NT2/D1 (cell line): Measurements from ENCODE around the gene HS6ST2.

Experiments
- DNase-seq: peaks from one replicate; pipeline ENCODE4 v3.0.0-alpha.2; 2011; ENCODE audit warnings: low read depth, low spot score
- H3K27me3 ChIP-seq: 2 replicates; pipeline ENCODE4 v1.6.0; 2011; ENCODE audit warnings: mild to moderate bottlenecking; ENCODE audit not compliant: insufficient read length, insufficient read depth
- H3K36me3 ChIP-seq: 2 replicates; pipeline ENCODE4 v1.6.1; 2011; ENCODE audit warnings: mild to moderate bottlenecking, low read length, mixed read lengths; ENCODE audit not compliant: insufficient read depth, insufficient read length
- H3K4me1 ChIP-seq: 2 replicates; pipeline ENCODE4 v1.5.1; 2011; ENCODE audit not compliant: insufficient read depth, insufficient read length
- H3K4me3 ChIP-seq: 2 replicates; pipeline ENCODE4 v1.5.1; 2011; ENCODE audit warnings: low read depth; ENCODE audit not compliant: insufficient read length
- H3K9ac ChIP-seq: 2 replicates; pipeline ENCODE4 v1.6.0; 2011; ENCODE audit warnings: low read depth; ENCODE audit not compliant: insufficient read length
- H3K9me3 ChIP-seq: 2 replicates; pipeline ENCODE4 v1.5.1; 2011; ENCODE audit warnings: mild to moderate bottlenecking, low read length; ENCODE audit not compliant: insufficient read depth
- SUZ12 ChIP-seq: IDR thresholded peaks from 2 replicates; pipeline ENCODE4 v1.6.1; 2011; ENCODE audit not compliant: insufficient read length, insufficient read depth; ENCODE audit errors: extremely low read depth
- YY1 ChIP-seq: IDR thresholded peaks from 2 replicates; pipeline ENCODE4 v1.6.1; 2011; ENCODE audit not compliant: insufficient read length, insufficient read depth
- ZNF274 ChIP-seq: IDR thresholded peaks from 2 replicates; pipeline ENCODE4 v1.6.1; 2011; ENCODE audit warnings: mild to moderate bottlenecking, low read depth, low read length

The HS6ST2 gene

GRCh38 chrX:132833373-132833772, 125.1 kb downstream of the HS6ST2 start:
- H3K27me3 ChIP-seq, result no peaks in the 10 kb centered on the region
- no peaks in the 10 kb centered on the region for H3K4me1 ChIP-seq

GRCh38 chrX:132831336-132831973, 127.0 kb downstream of the HS6ST2 start:
- H3K9ac ChIP-seq, result no peak overlapping the region
- no peaks in the 10 kb centered on the region for H3K4me1 ChIP-seq
- no peak overlapping the region for H3K4me3 ChIP-seq
- no peaks in the 10 kb centered on the region for H3K36me3 ChIP-seq
- H3K9me3 ChIP-seq, result no peaks in the 10 kb centered on the region
- no peaks in the 10 kb centered on the region for H3K27me3 ChIP-seq
- TF ChIP-seq ZNF274, result no peak
- no peak for TF ChIP-seq YY1
- no peak for TF ChIP-seq SUZ12
- DNase-seq, result no peak

More at GRCh38 chrX:132833373-132833772, 125.1 kb downstream of the HS6ST2 start:
- no peak overlapping the region for H3K4me3 ChIP-seq
- DNase-seq, result no peak
- no peaks in the 10 kb centered on the region for H3K36me3 ChIP-seq
- TF ChIP-seq YY1, result no peak
- TF ChIP-seq ZNF274, result no peak
- no peak for TF ChIP-seq SUZ12
- no peak overlapping the region for H3K9ac ChIP-seq
- H3K9me3 ChIP-seq, result no peaks in the 10 kb centered on the region

- H3K9ac ChIP-seq, result no peak overlapping the region
- no peak overlapping the region for H3K4me3 ChIP-seq
- DNase-seq, result no peak
- H3K9me3 ChIP-seq, result no peaks in the 10 kb centered on the region
- H3K27me3 ChIP-seq, result no peaks in the 10 kb centered on the region
- TF ChIP-seq YY1 (no peak), ZNF274 (no peak), SUZ12 (no peak)
- no peaks in the 10 kb centered on the region for H3K36me3 ChIP-seq
- H3K4me1 ChIP-seq, result no peaks in the 10 kb centered on the region
Observed at GRCh38 chrX:132822634-132823012, 135.8 kb downstream of the HS6ST2 start.

- TF ChIP-seq YY1, result no peak
- TF ChIP-seq ZNF274, result no peak
- no peak for TF ChIP-seq SUZ12
- Histone ChIP-seq H3K4me1 (no peaks in the 10 kb centered on the region), H3K9ac (no peak overlapping the region), H3K27me3 (no peaks in the 10 kb centered on the region), H3K4me3 (no peak overlapping the region), H3K9me3 (no peaks in the 10 kb centered on the region), H3K36me3 (no peaks in the 10 kb centered on the region)
- DNase-seq, result no peak
Observed at GRCh38 chrX:132821974-132822633, 136.3 kb downstream of the HS6ST2 start.

- TF ChIP-seq SUZ12 (no peak), YY1 (no peak), ZNF274 (no peak)
- H3K4me1 ChIP-seq, result no peaks in the 10 kb centered on the region
- no peak overlapping the region for H3K4me3 ChIP-seq
- no peaks in the 10 kb centered on the region for H3K9me3 ChIP-seq
- no peaks in the 10 kb centered on the region for H3K36me3 ChIP-seq
- no peak for DNase-seq
- no peaks in the 10 kb centered on the region for H3K27me3 ChIP-seq
- H3K9ac ChIP-seq, result no peak overlapping the region
Observed at GRCh38 chrX:132820675-132821074, 137.8 kb downstream of the HS6ST2 start.

- no peaks in the 10 kb centered on the region for H3K27me3 ChIP-seq
- no peak for TF ChIP-seq SUZ12
- TF ChIP-seq ZNF274, result no peak
- no peak for TF ChIP-seq YY1
- H3K9me3 ChIP-seq, result no peaks in the 10 kb centered on the region
- no peaks in the 10 kb centered on the region for H3K36me3 ChIP-seq
- H3K4me3 ChIP-seq, result no peak overlapping the region
- no peaks in the 10 kb centered on the region for H3K4me1 ChIP-seq
- no peak for DNase-seq
- H3K9ac ChIP-seq, result no peak overlapping the region
Observed at GRCh38 chrX:132819711-132820264, 138.6 kb downstream of the HS6ST2 start.

GRCh38 chrX:132818638-132819037, 139.8 kb downstream of the HS6ST2 start:
- H3K36me3 ChIP-seq, result no peaks in the 10 kb centered on the region
- no peaks in the 10 kb centered on the region for H3K27me3 ChIP-seq
- no peaks in the 10 kb centered on the region for H3K4me1 ChIP-seq

More at GRCh38 chrX:132818638-132819037, 139.8 kb downstream of the HS6ST2 start:
- Histone ChIP-seq H3K4me3 (no peak overlapping the region), H3K9me3 (no peaks in the 10 kb centered on the region), H3K9ac (no peak overlapping the region)
- TF ChIP-seq YY1 (no peak), ZNF274 (no peak), SUZ12 (no peak)
- no peak for DNase-seq
